Caco-2 (cell line): ENCODE data around the gene ERMAP. TPM values are rescaled to one million over a fixed set of nuclear protein-coding genes. Genes with fewer than 3 reads are reported as not detected.

Experiments
- BruUV-seq: library from RNA; stranded (reverse); fragments of 400-500 nt; replicated peaks from 2 replicates; lab custom pipeline; 2021; lab: Mats Ljungman, UMichigan
- CTCF ChIA-PET: fragments of 300-600 bp; sonication (Branson Sonifier 250); formaldehyde crosslinking; loops from one replicate; lab custom pipeline; 2022; ENCODE audit warnings: antibody characterized with exemption; lab: Charles Lee
- POLR2A ChIA-PET: fragments of 300-600 bp; sonication (Branson Sonifier 250); formaldehyde crosslinking; loops from one replicate; lab custom pipeline; 2022; ENCODE audit warnings: antibody characterized with exemption; lab: Charles Lee
- DNase-seq, 2 experiments: peaks; one replicate each; pipeline versions ENCODE4 v3.0.0 to v3.0.0-alpha.2; 2020 to 2022
- H3K27me3 ChIP-seq: replicated peaks from 2 replicates; pipeline ENCODE4 v1.6.0; 2011; ENCODE audit warnings: low read length; ENCODE audit not compliant: control insufficient read depth, insufficient read depth
- H3K36me3 ChIP-seq: 2 replicates; pipeline ENCODE4 v1.5.1; 2011; ENCODE audit warnings: low read length; ENCODE audit not compliant: control insufficient read depth, insufficient read depth
- H3K4me1 ChIP-seq: fragments of 250-450 bp; sonication (Bioruptor Pico); 2 replicates; pipeline ENCODE4 v1.5.1; 2020; ENCODE audit warnings: mild to moderate bottlenecking
- H3K4me3 ChIP-seq: 2 replicates; pipeline ENCODE4 v1.5.1; 2011; ENCODE audit warnings: low read depth, mild to moderate bottlenecking, control low read depth, low read length
- H3K9me3 ChIP-seq: fragments of 250-450 bp; sonication (Bioruptor Pico); 2 replicates; pipeline ENCODE4 v1.5.1; 2020; ENCODE audit warnings: mild to moderate bottlenecking, moderate library complexity
- H3K27ac Mint-ChIP-seq: one replicate; pipeline ENCODE4 v1.8.0; 2022; ENCODE audit warnings: mixed read lengths; ENCODE audit not compliant: unreplicated experiment
- H3K27me3 Mint-ChIP-seq: one replicate; pipeline ENCODE4 v1.8.0; 2022; ENCODE audit warnings: mixed read lengths; ENCODE audit not compliant: insufficient read depth, unreplicated experiment
- H3K36me3 Mint-ChIP-seq: one replicate; pipeline ENCODE4 v1.8.0; 2022; ENCODE audit warnings: mild to moderate bottlenecking, mixed read lengths; ENCODE audit not compliant: insufficient read depth, unreplicated experiment
- H3K4me1 Mint-ChIP-seq: one replicate; pipeline ENCODE4 v1.8.0; 2022; ENCODE audit warnings: low read depth, mixed read lengths; ENCODE audit not compliant: unreplicated experiment
- H3K4me3 Mint-ChIP-seq: one replicate; pipeline ENCODE4 v1.8.0; 2022; ENCODE audit warnings: mild to moderate bottlenecking, moderate library complexity, mixed read lengths; ENCODE audit not compliant: unreplicated experiment
- H3K9me3 Mint-ChIP-seq: one replicate; pipeline ENCODE4 v1.8.0; 2022; ENCODE audit warnings: mixed read lengths; ENCODE audit not compliant: unreplicated experiment
- intact Hi-C: fragments of 100-400 bp; cut with micrococcal nuclease; formaldehyde crosslinking; loops from one replicate; pipeline ENCODE4 v1.10.0; 2022; ENCODE audit not compliant: unreplicated experiment
- total RNA-seq: library from RNA; stranded (reverse); gene quantifications from 2 replicates; pipeline ENCODE4 v1.2.3, GENCODE V29; 2022
- TF ChIP-seq, protein P1 (sequence below), 2 experiments: fragments of 200-600 bp in 1 of 2; IDR thresholded peaks; 1 replicate in 1 of 2; 2 replicates in 1 of 2; pipeline versions ENCODE4 v1.5.1 to v1.8.0; 2011 to 2022; ENCODE audit warnings: antibody characterized with exemption in 1 of 2, control low read depth in 1 of 2, inconsistent platforms in 1 of 2, low read depth in 1 of 2, low read length in 1 of 2, mild to moderate bottlenecking in 1 of 2, moderate library complexity in 1 of 2; ENCODE audit not compliant: insufficient read depth in 1 of 2, severe bottlenecking in 1 of 2, unreplicated experiment in 1 of 2

The ERMAP gene
- total RNA-seq, 1 experiment from 2014 or later = 4.8 TPM

DNA sequence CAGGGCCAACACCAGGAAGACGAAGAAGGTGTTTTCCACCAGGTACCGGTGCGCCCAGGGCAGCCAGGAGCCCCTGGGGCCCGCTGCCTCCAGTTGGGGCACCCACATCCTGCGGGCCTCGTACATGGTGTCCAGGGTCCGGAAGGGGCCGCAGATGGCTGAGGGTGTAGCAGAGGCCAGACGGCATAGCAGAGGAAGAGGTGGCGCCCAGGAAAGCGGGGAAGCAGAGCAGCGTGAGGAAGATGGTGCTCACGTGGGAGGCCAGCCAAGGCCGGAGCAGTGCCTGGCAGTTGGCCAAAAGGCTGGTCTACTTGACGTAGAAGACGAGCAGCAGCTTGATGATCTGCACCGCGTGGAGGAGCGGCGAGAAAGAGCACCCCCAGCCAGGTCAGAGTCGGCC lies 69.9 kb downstream of the ERMAP start:
- no peaks in the 10 kb centered on the region for H3K36me3 ChIP-seq
- POLR2A ChIA-PET = no interaction called here
- no peaks in the 10 kb centered on the region for H3K9me3 ChIP-seq
- no peak for DNase-seq
- BruUV-seq = no TSS peak
- H3K4me1 Mint-ChIP-seq = no peaks in the 10 kb centered on the region
- no peak overlapping the region for H3K4me3 ChIP-seq
- no peaks in the 10 kb centered on the region for H3K27me3 ChIP-seq
- H3K4me3 Mint-ChIP-seq = no peak overlapping the region
- TF ChIP-seq, protein P1, sequence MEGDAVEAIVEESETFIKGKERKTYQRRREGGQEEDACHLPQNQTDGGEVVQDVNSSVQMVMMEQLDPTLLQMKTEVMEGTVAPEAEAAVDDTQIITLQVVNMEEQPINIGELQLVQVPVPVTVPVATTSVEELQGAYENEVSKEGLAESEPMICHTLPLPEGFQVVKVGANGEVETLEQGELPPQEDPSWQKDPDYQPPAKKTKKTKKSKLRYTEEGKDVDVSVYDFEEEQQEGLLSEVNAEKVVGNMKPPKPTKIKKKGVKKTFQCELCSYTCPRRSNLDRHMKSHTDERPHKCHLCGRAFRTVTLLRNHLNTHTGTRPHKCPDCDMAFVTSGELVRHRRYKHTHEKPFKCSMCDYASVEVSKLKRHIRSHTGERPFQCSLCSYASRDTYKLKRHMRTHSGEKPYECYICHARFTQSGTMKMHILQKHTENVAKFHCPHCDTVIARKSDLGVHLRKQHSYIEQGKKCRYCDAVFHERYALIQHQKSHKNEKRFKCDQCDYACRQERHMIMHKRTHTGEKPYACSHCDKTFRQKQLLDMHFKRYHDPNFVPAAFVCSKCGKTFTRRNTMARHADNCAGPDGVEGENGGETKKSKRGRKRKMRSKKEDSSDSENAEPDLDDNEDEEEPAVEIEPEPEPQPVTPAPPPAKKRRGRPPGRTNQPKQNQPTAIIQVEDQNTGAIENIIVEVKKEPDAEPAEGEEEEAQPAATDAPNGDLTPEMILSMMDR (IDR thresholded peaks at IDR 0.05; ENCODE audit: insufficient read depth in 1 of 2, low read depth in 1 of 2, low read length in 1 of 2, severe bottlenecking in 1 of 2, unreplicated experiment in 1 of 2) = no peak
- H3K27me3 Mint-ChIP-seq = no peaks in the 10 kb centered on the region
- no peaks in the 10 kb centered on the region for H3K9me3 Mint-ChIP-seq
- no peaks in the 10 kb centered on the region for H3K4me1 ChIP-seq
- no peaks in the 10 kb centered on the region for H3K36me3 Mint-ChIP-seq
- no peak overlapping the region for H3K27ac Mint-ChIP-seq
- intact Hi-C loops = no loop called here
- CTCF ChIA-PET = no interaction called here

DNA sequence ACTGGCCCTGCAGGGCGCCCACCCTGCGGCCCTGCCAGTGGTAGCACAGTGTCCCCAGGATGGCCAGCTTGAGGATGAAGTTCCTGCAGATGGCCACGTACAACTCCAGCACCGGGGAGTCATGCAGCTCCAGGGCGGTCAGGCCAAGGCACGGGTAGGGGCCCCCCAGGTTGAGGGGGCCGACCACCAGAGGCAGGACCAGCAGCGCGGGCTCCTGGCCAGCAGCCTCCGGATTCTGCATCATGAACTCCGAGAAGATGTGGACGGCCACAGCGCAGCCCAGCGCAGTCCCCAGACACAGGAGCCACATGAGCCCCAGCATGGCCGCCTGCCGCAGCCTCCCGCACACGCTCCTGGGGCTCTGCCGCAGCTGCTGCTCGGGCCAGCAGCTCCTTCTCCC lies 70.4 kb downstream of the ERMAP start:
- no peaks in the 10 kb centered on the region for H3K4me1 Mint-ChIP-seq
- no peaks in the 10 kb centered on the region for H3K9me3 Mint-ChIP-seq
- H3K4me3 Mint-ChIP-seq = no peak overlapping the region
- Histone ChIP-seq H3K27me3 (no peaks in the 10 kb centered on the region), H3K4me3 (no peak overlapping the region), H3K36me3 (no peaks in the 10 kb centered on the region), H3K9me3 (no peaks in the 10 kb centered on the region), H3K4me1 (no peaks in the 10 kb centered on the region)
- no TSS peak for BruUV-seq
- ChIA-PET POLR2A (no interaction called here), CTCF (no interaction called here)
- no peaks in the 10 kb centered on the region for H3K36me3 Mint-ChIP-seq
- H3K27me3 Mint-ChIP-seq = no peaks in the 10 kb centered on the region
- TF ChIP-seq, protein P1 (IDR thresholded peaks at IDR 0.05; ENCODE audit: insufficient read depth in 1 of 2, low read depth in 1 of 2, low read length in 1 of 2, severe bottlenecking in 1 of 2, unreplicated experiment in 1 of 2) = no peak
- no peak overlapping the region for H3K27ac Mint-ChIP-seq
- intact Hi-C loops = no loop called here
- no peak for DNase-seq

DNA sequence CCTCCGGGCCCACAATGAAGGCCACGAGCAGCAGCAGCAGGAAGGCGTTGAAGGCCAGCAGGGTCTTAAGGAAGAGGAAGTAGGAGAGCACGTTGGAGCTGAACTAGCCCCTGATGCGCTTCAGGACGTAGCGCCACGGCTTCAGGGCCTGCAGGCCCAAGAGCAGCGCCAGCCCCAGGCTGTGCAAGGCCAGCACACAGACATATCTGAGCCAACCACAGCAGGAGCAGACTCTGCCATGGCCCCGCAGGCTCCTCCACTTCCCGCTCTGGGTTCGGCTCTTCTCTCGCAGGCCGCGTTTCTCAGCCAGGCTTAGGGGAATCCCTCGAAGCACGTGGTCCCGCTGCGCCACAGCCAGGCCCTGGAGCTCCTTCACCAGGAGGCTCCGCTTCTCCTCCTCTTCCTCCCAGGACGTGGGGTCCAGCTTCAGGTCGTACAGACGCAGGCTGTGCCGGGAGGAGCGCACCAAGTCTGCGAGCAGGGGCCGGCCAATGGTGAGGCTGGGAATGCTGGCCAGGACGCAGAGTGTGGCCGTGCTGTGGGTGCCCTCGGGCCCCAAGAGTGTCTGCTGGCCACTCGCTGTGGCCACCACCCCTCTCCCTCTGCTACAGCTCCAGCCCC lies 71.2 kb downstream of the ERMAP start:
- ChIA-PET POLR2A (no interaction called here), CTCF (no interaction called here)

More for the DNA sequence above, 71.2 kb downstream of the ERMAP start:
- no peak overlapping the region for H3K27ac Mint-ChIP-seq
- DNase-seq = no peak
- no peaks in the 10 kb centered on the region for H3K36me3 Mint-ChIP-seq
- H3K4me1 Mint-ChIP-seq = no peaks in the 10 kb centered on the region
- no peaks in the 10 kb centered on the region for H3K4me1 ChIP-seq
- no peak overlapping the region for H3K4me3 Mint-ChIP-seq
- peaks cover 3% of the 10 kb centered on the region for H3K27me3 Mint-ChIP-seq
- H3K4me3 ChIP-seq = no peak overlapping the region
- intact Hi-C loops = no loop called here
- no peaks in the 10 kb centered on the region for H3K27me3 ChIP-seq
- no peaks in the 10 kb centered on the region for H3K9me3 Mint-ChIP-seq
- TF ChIP-seq, protein P1 (IDR thresholded peaks at IDR 0.05; ENCODE audit: insufficient read depth in 1 of 2, low read depth in 1 of 2, low read length in 1 of 2, severe bottlenecking in 1 of 2, unreplicated experiment in 1 of 2) = no peak
- no TSS peak for BruUV-seq
- H3K9me3 ChIP-seq = no peaks in the 10 kb centered on the region
- H3K36me3 ChIP-seq = no peaks in the 10 kb centered on the region
